Fibroblast of skin of right biceps (primary cell): ENCODE data around the gene MCOLN3.

Source experiments
- DNase-seq: peaks from one replicate; pipeline ENCODE4 v3.0.0-alpha.2; 2013

The MCOLN3 gene, protein sequence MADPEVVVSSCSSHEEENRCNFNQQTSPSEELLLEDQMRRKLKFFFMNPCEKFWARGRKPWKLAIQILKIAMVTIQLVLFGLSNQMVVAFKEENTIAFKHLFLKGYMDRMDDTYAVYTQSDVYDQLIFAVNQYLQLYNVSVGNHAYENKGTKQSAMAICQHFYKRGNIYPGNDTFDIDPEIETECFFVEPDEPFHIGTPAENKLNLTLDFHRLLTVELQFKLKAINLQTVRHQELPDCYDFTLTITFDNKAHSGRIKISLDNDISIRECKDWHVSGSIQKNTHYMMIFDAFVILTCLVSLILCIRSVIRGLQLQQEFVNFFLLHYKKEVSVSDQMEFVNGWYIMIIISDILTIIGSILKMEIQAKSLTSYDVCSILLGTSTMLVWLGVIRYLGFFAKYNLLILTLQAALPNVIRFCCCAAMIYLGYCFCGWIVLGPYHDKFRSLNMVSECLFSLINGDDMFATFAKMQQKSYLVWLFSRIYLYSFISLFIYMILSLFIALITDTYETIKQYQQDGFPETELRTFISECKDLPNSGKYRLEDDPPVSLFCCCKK

DNA sequence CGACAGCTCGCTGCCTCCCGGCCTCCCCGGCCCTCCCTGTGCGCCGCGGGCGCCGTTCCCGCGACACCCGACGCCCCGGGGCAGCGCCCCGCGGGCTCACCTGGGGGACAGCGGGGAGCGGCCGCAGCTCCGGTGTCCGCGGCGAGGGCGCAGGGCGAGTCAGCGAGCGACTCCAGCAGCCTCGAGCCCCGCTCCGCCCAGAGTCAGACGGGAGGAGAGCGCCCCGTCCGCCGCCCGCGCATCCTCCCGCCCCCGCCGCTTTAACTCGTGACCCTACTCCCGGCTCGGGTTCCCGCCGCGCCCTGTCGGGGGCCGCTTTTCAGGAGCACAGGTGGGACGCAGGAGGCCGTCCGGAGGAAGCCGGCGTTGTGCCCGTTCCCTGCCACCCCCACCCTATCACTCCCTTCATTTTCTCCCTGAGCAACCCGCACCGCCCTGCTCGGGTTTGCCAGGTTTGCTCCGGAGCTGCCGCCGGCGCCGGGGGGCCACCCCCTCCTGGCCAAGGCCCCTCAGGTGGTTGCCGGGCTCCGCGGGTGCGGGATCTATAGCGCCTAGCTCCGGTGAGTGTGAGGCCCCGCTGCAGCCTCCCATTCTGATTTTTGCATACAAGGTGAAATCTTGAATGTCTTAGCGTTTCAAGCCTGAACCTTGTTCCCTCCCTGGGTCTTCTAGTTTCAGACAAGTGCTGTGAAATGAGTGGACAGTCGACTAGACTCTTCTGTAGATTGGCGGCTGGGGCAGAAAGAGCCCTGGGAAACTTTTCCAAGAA, at the start of gene MCOLN3:
Gene MCOLN3 (minus strand): TSS at position 205 of the 769 bp plus-strand sequence. CDS start 3,140 bp downstream, outside the sequence.
- DNase-seq: peak; percentile 2

DNA sequence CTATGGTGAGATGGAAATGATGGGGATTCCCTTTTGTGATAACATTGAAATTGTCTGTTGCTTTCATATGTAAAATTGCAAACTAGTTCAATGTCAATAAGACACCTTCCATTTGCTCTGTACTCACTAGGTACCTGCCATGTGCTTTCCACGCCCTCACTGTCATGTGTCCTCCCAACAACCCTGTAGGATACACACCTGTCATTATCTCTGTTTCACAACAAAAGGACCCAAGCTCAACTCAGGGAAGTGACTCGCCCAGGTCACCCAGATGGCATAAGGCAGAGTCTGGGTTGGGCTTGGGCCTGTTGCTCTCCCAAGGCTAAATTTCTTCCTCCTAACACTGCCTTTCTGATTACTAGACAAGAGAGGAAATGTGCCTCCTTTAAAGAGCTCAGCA, 45.3 kb upstream of the MCOLN3 start:
- no peak for DNase-seq

DNA sequence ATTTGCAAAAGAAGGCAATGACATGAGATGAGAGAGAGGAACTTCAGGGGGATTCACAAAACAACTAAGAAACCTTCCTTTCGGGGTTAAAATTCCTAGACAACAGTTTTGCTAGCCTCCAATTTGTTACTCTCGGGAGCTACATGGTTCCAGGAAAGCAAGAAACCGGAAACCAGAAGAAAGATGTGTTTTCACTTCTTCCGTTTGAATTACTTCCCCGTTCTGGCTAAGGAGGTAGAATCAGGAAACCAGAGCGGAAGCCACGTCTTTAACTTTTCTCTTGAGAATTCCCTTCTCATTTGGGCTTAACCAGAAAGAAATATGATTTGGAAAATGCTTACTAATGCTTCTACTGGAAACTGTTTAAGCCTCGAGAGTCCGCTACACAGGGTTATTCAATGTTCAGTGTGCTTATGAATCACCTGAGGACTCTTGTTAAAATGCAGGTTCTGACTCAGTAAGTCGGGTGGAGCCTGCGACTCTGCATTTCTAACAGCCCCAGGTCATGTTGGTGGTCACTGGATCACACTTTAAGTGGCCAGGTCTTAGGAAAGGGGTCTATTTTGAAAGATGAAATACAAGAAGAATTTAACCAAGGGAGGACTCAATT, 43.5 kb upstream of the MCOLN3 start:
- peak; percentile 3 for DNase-seq

DNA sequence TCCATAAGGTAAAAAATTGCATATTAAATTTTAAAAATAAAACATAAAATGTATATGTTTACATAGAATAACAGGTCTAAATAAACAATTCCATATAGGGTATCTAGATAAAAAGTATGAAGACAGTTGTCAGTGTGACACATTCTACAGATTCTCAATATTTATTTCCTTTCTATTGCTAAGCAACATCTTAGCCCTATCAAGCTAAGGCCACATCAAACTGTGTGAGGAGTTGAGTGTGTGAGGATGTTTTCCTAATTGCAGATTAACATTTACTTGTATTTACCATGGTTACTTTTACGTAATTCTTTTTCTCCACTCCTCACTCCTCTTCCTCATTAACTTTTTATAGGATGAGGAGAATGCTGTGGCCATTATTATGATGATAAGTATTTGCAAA, 41.9 kb upstream of the MCOLN3 start:
- DNase-seq: no peak

DNA sequence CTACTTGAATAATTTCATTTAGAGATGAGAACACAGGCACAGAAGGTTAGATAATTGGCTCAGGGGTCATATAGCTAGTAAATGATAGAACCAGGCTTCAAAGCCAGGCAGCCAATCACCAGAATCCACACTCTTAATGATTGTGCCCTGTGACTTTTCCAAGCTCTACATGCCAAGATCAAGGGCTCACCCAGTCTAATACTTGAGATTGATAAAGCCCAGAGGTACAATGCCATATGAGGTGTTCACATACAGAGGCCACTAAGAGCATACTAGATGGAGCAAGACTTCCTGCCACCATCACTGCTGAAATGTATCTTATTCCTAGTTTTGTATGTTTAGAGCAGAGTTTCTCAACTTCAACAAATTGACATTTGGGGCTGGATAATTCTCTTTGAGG, 40.9 kb upstream of the MCOLN3 start:
- no peak for DNase-seq

DNA sequence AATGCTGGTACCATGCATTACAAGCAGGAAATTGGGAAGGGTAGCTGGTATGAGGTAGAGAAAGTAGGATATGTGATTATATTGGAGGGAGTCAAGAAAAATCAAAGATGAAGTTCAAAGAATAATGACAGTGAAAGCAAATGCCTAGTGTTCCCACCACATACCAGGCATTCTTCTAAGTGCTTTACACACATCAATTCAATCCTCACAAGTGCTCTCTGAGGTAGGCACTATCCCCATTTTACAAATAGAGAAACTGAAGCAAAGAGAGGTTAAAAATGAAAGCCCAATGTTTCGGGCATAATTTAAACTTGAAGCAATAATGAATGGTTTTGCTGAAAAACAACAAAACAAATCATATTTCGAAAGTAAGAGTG, 40.1 kb upstream of the MCOLN3 start:
- DNase-seq: no peak

DNA sequence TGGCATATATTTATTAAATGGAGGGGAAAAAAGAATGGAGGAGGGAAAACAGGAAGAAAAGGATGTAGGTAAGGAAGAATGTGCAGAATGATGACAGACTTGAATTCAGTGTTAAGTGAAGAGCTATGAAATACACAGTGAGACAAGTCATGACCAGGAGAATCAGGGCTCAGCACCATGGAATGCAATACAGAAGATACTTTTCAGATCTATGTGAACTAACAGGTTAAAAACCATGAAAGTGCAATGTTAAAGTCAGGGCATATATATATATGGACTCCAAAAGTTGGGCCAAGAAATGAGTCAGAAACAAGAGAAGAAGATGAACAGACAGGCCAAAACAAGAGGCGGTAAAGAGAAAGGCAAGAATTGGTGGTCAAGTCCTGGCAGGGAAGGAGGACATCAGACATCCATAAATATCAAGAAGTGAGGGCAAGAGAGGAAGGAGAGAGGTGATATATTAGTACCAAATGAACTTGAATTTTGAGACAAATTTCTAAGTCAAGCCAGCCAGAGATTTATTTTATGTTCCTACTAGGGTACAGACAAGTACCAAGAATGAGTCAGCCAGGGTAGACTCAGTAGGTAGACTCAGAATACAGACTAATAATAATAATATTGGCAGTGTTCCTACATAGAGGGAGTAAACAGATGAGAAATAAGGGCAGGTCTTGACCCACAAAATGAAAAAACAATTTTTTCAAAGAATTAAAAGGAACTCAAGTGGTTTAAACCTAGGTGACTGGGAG, 39.5 kb upstream of the MCOLN3 start:
- DNase-seq: no peak

DNA sequence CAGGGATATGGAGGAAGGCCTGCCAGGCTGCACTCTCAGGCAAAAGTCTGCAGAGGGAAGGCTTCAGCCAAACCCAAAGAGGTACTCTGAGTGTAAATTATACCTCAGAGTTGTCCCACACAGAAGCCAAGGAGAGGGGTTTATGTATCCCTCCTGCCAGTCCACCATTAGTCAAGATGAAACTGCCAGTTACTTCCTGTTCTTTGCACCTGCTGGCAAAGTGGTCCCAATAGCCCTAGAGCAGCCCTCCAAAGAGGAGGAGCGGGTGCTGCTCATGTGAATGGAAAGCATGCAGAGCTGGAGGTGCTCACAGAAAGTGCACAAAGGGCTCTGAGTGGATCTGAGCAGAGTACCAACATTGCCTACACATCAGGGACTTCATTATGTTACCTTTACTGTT, 37.1 kb upstream of the MCOLN3 start:
- DNase-seq: no peak

DNA sequence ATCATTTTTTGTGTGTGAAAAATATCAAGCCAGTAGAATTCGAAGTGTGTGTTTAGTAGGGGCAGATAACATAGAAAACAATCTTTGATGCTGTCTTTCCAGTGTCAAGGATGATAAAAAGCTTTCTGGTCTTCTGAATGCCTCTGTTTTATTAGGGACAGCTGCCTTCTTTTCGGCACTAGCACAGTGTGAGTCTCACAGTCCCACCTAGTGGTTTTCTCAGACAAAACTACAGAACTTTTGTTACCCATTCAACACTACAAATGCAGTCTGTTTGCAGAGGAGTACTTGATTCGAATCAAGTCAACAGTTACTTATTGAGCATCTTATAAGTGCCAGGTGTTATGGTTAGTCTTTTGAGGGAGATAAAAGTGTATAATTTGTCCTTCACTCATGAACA, 30.6 kb upstream of the MCOLN3 start:
- DNase-seq: peak; percentile 8

DNA sequence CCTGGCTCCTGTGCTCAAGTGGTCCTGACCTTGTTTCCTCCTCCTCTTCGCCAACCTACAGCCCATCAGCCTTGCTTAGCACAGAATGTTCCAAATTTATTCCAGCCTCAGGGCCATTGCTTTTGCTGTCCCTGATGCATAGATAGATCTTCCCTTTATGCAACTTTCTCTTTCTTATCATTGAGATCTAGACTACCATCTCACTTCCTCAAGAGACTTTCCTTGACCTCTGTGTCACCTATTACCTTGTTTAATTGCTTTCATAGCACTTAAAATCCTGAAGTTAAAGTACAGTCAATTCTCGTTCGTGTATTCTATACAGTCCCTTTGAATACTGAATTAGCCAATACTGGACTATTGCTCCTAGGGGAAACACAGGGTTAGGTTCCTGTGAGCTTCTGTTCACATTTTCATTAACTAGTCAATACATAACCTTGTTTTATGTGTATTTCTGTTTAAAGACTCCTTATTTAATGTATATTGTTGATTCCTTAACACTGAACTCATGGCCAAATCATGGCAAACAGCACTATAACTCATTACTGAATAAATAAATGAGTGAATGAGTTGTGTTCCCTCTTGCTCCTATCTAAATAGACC, 26.2 kb upstream of the MCOLN3 start:
- no peak for DNase-seq

DNA sequence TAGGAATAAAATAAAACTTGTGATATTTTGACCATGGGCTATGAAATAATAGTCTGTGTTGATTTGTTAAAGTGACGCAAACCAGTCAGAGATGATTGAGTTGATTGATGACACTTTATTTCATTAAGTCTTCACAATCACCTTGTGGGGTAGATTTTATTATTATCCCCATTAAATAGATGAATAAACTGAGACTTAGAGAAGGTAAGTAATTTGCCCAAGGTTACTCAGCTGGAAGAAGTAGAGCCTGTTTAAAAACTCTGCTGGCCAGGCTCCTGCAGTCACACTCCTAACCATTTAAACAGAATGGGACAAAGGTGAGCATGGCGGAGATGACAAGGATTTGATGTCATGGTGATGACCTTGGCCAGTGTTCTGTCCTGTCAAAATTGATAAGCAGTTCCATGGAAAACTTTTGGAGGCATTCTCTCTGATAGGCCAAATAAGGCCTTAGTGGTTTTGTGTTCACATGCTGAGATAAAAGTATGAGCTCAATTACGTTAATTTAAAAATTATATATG, 22.7 kb upstream of the MCOLN3 start:
- DNase-seq: no peak

DNA sequence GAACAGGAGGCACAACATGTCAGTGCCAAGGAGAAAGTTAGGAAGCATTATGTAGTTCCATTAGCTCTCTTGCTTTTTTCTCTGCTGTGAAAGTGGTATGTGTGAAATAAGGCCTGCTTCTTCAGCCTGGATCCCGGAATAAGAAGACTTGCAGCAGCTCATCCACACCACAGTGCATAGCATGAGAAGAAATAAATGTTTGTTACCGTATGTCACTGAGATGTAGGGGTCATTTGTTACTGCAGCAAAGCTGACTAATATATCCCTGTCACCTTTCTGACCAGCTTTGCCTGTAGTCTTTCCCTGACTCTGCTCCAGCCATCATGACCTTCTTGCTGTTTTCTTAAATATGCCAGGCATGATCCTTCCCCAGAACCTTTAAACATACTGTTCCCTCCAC, 20.5 kb upstream of the MCOLN3 start:
- DNase-seq: no peak

DNA sequence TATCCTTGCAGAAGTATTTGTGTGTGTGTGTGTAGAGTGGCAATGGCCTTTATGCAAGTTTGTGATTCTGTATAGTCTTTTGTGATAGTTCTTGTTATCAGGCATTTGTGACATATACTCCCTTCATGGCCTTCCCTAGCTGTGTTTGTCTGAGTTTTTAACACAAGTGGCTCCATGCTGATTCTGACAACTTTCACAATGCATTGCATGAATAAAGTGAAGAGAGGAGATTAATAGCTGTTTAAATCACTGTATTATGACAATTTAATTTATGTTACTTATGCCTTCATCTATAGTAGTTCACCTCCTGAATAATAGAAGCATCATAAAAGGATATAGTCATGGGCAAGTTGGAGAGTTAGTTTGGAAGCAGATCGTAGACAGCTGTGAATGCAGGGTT, 17.2 kb upstream of the MCOLN3 start:
- DNase-seq: no peak

DNA sequence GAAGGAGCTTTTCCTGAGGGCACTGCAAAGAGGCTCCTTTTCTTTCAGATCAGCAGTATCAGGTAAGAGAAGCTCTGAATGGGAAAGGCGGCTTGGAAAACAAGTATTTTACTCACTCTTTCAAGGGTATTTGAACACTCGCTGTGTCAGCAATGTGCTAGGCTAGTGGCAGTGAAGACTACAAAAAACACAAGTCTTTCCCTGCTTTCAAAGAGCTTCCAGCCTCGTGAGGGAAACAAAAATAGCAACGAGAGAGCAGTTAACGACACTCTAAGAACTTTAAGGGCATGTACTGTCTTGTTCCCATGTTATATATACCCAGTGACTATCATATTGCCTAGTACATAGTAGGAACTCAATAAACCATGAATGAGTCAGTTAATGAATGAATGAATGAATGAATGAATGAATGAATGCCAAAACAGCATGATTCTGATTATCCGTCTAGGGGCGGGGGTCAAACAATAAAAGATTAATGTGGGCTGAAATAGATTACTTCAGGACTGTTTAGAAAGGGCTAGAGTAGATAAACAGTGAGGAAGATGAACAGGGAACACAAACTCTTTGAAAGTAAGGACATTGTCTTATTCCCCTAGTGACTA, 14.2 kb upstream of the MCOLN3 start:
- DNase-seq: no peak

DNA sequence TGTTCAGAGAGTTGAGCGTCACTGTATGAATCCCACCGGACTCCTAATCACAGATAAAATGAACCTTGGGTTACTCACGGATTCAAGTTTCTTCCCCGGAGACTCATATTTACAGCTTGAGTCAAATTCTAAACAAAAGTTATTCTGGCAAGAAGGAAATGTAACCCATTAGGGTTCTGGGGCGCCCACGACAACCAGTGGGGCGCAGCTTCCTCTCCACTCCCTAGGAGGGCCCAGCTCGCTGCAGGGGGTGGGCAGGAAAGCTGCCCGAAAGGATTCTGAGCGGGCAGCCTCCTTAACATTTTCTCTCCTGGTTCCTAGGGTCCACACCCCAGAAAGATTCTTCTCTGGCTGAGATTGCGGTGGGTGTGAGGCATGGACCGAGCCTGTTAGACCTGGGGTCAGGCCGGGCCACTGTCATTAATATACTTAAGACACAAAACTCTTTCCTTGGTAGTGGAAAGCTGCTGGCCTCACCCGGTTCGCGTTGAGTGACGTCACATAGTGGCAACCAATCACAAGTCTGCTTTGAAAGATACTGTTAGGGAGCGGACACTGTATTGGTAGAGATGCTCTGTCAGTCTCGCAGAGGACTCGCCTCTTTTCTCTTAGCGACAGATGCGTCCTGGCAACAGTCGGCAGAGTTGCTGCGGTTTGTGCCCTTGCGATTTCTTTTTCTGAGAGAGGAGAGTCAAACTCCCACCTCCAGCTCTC, 13.6 kb upstream of the MCOLN3 start:
- peak; percentile 98 for DNase-seq

DNA sequence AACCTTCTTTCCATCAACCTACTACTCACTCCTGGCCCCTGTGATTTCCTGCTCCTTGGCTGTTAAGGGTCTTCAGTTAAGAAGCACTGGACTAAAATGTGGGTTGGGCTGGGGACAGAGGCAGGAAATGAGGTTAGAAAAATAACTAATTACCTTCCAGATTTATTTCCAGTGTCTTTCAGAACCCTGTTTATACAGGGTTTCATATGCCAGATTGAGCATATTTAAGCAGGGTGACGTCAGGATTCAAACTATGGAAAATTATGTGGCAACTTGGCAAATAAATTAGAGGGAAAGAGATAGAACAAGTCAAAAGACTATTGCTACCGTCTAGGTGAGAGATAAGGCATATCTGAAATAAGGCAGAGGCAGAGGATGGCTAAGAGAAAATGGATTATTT, 11.7 kb upstream of the MCOLN3 start:
- DNase-seq: no peak

DNA sequence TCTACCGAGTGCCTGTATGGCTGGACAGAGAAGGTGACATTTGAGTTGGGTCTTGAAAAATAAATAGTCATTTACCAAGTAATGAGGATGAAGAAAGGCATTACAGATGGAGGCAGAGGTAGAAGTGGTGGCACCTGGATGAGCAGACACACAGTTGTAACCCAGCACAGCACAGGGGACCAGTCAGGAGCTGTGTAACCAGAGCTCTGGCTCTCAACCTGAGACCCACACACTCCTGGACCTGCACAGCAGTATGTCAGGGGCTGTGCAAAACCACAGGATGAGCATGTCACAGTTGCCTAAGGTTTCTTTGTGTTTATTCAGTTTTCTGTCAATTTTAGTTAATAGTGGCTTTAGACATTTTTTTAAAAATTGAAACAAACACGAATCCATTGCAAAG, 11.3 kb upstream of the MCOLN3 start:
- DNase-seq: no peak

DNA sequence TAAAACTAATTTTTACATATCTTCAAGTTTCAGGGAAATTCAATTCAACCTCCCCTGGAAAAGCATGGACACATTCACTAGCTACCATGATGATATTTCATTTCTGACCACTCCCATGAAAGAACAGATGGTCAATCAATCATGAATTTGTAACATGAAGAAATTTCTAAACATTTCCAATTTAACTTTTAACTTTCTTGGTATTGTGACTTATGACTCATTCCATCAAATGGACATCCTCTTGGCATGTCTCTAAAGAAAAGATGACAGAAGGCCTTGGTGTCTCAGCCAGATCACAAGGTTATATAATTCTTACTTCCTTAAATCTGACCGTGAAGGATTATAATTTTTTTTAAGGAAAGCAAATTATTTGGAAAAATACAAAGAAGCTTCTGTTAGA, 10.5 kb upstream of the MCOLN3 start:
- DNase-seq: no peak

DNA sequence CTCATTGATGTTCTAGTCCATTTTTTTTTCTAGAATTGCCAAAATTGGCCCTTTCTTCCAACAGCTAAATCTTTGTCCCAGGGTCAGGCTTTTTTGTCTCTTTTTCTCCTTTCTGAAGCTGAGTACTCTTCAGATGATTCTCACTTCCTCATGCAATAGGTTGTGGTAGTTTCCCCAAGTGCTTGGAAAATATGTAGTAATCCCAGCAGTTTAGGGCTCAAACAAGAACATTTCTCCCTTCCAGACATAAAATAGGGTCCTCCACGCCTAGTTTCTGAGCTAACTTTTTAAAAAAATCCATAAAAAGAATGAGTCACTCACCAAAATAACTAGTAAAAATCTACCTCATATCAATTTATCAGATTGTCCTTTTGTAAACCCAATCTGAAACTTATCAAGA, 10.0 kb upstream of the MCOLN3 start:
- no peak for DNase-seq

DNA sequence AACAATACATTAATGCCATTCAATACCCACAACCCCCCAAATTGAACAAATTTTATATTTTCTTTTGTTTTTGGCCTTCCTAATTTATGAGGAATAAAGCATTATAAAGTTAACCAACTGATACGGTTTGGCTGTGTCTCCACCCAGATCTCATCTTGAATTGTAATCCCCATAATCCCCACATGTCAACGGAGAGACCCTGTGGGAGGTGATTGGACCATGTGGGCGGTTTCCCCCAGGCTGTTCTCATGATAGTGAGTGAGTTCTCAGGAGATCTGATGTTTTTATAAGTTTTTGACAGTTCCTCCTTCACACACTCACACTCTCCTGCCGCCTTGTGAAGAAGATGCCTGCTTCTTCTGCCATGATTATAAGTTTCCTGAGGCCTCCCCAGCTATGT, 6.4 kb upstream of the MCOLN3 start:
- no peak for DNase-seq

DNA sequence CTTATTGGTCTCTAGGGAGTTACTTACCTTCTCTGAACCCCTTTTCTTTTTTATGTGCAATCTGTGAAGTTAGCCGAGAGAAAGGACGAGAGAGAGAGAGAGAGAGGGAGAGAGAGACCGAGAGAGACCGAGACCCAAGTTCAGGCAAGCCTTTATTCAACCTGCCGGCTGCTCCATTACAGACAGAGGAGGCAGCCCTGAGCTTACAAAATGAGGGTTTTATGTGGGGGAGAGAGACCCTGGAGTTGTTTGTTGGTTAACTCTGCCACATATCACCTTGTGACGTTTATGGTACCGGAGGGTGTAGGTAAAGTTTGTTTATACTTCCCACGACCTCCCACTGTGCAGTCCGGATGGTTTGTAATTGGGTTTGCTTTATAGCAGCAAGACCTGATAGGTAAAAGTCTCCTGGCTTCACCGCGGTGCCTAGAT, 1.5 kb upstream of the MCOLN3 start:
- no peak for DNase-seq
